OCI-LY1 (cell line): ENCODE results near the gene TMEM131.

Experiments
- H2AFZ ChIP-seq: fragments of 200-600 bp; sonication (generic), shearing (Covaris generic); 2 replicates; pipeline ENCODE4 v1.6.0; 2014; ENCODE audit warnings: antibody characterized with exemption, mild to moderate bottlenecking, low read length
- H3F3A ChIP-seq: fragments of 200-600 bp; sonication (generic), shearing (Covaris generic); 2 replicates; pipeline ENCODE4 v1.6.0; 2014; ENCODE audit warnings: mild to moderate bottlenecking, antibody characterized with exemption, low read length, moderate library complexity; ENCODE audit not compliant: insufficient read depth
- H3K27ac ChIP-seq: fragments of 200-600 bp; sonication (generic); 2 replicates; pipeline ENCODE4 v1.5.1; 2014; ENCODE audit warnings: low read length, mixed run types, mild to moderate bottlenecking, low read depth; ENCODE audit not compliant: poor library complexity, severe bottlenecking
- H3K27me3 ChIP-seq: fragments of 200-600 bp; sonication (generic); 2 replicates; pipeline ENCODE4 v1.6.0; 2014; ENCODE audit warnings: antibody characterized with exemption, mild to moderate bottlenecking, low read length, moderate library complexity; ENCODE audit not compliant: insufficient read depth
- H3K36me3 ChIP-seq: fragments of 200-600 bp; sonication (generic); 2 replicates; pipeline ENCODE4 v1.6.1; 2014; ENCODE audit warnings: mild to moderate bottlenecking, antibody characterized with exemption, low read length, moderate library complexity, mixed read lengths; ENCODE audit not compliant: insufficient read depth
- H3K4me1 ChIP-seq: fragments of 200-600 bp; sonication (generic); 2 replicates; pipeline ENCODE4 v1.5.1; 2014; ENCODE audit warnings: mild to moderate bottlenecking, low read length, moderate library complexity; ENCODE audit not compliant: insufficient read depth, severe bottlenecking
- H3K4me2 ChIP-seq: fragments of 200-600 bp; sonication (generic), shearing (Covaris generic); 2 replicates; pipeline ENCODE4 v1.6.1; 2014; ENCODE audit warnings: low read length
- H3K4me3 ChIP-seq: fragments of 200-600 bp; sonication (generic); 2 replicates; pipeline ENCODE4 v1.5.1; 2014; ENCODE audit warnings: low read length, low read depth, mild to moderate bottlenecking, mixed read lengths; ENCODE audit not compliant: poor library complexity, severe bottlenecking
- H3K79me2 ChIP-seq: fragments of 200-600 bp; shearing (Covaris generic); 2 replicates; pipeline ENCODE4 v1.6.1; 2016; ENCODE audit warnings: mixed run types, low read length, mixed read lengths; ENCODE audit not compliant: insufficient read depth
- H3K9ac ChIP-seq: fragments of 200-600 bp; sonication (generic), shearing (Covaris generic); 2 replicates; pipeline ENCODE4 v1.6.1; 2014; ENCODE audit warnings: mild to moderate bottlenecking, low read length, mixed read lengths
- H3K9me2 ChIP-seq: fragments of 200-600 bp; sonication (generic), shearing (Covaris generic); 2 replicates; pipeline ENCODE4 v1.6.1; 2014; ENCODE audit warnings: low read depth, mild to moderate bottlenecking, low read length, mixed read lengths
- H3K9me3 ChIP-seq: fragments of 200-600 bp; shearing (Covaris generic); 2 replicates; pipeline ENCODE4 v1.6.1; 2014; ENCODE audit warnings: low read length, mixed read lengths
- H4K20me1 ChIP-seq: fragments of 200-600 bp; sonication (generic), shearing (Covaris generic); 2 replicates; pipeline ENCODE4 v1.6.0; 2016; ENCODE audit warnings: mild to moderate bottlenecking, low read length; ENCODE audit not compliant: insufficient read depth
- EZH2 ChIP-seq: fragments of 200-600 bp; sonication (generic), shearing (Covaris generic); IDR thresholded peaks from 2 replicates; pipeline ENCODE4 v1.8.0; 2017; ENCODE audit warnings: borderline replicate concordance, mixed run types, mild to moderate bottlenecking, antibody characterized with exemption, low read length, moderate library complexity, mixed read lengths
- TF ChIP-seq, protein P1 (sequence below): fragments of 200-600 bp; sonication (generic), shearing (Covaris generic); IDR thresholded peaks from 2 replicates; pipeline ENCODE4 v1.5.1; 2017; ENCODE audit warnings: mild to moderate bottlenecking, antibody characterized with exemption, low read length, moderate library complexity, mixed read lengths

The TMEM131 gene

DNA sequence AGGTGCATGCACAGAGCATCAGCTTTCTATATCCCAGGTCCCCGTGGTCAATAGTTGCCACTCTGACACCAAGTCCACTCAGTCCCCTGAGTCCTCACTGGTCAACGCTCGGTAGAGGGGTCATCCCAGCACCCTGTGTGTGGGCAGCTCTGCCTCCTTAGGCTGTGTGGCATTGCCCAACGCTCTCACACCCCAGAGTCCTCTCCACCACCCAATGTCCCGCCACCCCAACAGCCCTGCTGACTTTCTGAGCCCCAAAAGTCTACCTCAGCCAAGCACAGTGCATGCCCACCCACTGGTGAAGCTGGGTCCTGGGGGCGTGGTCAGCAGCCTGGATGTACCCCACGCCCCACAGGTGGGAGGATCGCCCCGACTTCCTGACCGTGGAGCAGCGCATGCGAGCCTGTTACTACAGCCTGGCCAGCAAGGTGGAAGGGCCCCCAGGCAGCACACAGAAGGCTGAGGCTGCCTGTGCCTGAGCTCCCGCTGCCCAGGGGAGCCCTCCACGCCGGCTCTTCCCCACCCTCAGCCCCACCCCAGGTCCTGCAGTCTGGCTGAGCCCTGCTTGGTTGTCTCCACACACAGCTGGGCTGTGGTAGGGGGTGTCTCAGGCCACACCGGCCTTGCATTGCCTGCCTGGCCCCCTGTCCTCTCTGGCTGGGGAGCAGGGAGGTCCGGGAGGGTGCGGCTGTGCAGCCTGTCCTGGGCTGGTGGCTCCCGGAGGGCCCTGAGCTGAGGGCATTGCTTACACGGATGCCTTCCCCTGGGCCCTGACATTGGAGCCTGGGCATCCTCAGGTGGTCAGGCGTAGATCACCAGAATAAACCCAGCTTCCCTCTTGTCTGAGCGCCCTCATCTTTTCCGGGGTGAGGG, 256.5 kb downstream of the TMEM131 start:
- Histone ChIP-seq H3K27ac (no peak overlapping the region), H3K79me2 (no peaks in the 10 kb centered on the region), H3K4me1 (no peaks in the 10 kb centered on the region), H3K9me2 (no peaks in the 10 kb centered on the region), H2AFZ (no peak overlapping the region), H3F3A (no peaks in the 10 kb centered on the region), H3K9me3 (no peaks in the 10 kb centered on the region), H3K36me3 (no peaks in the 10 kb centered on the region), H3K27me3 (no peaks in the 10 kb centered on the region), H3K9ac (no peak overlapping the region), H3K4me2 (no peak overlapping the region), H3K4me3 (no peak overlapping the region), H4K20me1 (no peaks in the 10 kb centered on the region)
- TF ChIP-seq, protein P1, sequence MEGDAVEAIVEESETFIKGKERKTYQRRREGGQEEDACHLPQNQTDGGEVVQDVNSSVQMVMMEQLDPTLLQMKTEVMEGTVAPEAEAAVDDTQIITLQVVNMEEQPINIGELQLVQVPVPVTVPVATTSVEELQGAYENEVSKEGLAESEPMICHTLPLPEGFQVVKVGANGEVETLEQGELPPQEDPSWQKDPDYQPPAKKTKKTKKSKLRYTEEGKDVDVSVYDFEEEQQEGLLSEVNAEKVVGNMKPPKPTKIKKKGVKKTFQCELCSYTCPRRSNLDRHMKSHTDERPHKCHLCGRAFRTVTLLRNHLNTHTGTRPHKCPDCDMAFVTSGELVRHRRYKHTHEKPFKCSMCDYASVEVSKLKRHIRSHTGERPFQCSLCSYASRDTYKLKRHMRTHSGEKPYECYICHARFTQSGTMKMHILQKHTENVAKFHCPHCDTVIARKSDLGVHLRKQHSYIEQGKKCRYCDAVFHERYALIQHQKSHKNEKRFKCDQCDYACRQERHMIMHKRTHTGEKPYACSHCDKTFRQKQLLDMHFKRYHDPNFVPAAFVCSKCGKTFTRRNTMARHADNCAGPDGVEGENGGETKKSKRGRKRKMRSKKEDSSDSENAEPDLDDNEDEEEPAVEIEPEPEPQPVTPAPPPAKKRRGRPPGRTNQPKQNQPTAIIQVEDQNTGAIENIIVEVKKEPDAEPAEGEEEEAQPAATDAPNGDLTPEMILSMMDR: no peak
- TF ChIP-seq EZH2: no peak

DNA sequence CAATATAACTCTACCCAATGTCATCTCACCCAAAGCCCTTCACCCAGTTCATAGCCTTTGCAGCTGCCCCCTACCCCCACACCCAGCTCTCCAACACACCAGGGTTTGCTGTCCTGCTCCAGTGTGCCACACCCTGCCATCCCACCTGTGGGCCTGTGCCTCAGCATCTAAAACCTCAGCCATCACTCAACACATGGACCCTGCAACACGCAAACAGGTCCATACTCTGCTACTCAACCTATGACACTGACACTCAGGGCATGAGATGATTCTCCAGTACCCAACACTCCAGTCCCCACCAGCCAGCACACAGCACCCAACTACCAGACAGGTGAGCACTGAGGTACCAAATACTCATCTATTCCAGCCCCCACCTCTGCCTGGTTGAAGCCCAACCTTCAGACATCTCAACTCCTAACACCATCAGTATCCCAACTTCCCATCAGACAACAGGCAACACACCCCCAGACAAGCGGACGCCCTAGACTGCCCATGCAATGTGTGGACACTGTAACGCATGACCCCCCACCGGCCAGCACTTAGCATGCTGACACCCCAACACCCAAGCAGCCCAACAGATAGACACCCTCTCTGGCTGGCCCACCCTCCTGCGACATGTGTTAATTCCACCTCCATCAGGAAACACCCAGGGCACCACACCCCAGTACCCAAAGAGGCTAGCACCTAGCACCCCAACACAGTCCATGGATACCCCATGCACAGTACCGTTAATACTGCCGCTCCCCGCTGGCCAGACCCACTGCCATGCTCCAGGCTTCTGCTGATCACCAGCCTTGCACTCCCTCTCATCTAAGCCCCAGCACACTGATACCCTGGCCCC, 257.3 kb downstream of the TMEM131 start:
- no peak for TF ChIP-seq EZH2
- TF ChIP-seq, protein P1: no peak
- no peaks in the 10 kb centered on the region for H3K9me2 ChIP-seq
- no peaks in the 10 kb centered on the region for H3K79me2 ChIP-seq
- H3K4me3 ChIP-seq: no peak overlapping the region
- H3K27me3 ChIP-seq: no peaks in the 10 kb centered on the region
- H3K4me2 ChIP-seq: no peak overlapping the region
- no peaks in the 10 kb centered on the region for H3K36me3 ChIP-seq
- no peaks in the 10 kb centered on the region for H3K4me1 ChIP-seq
- H4K20me1 ChIP-seq: no peaks in the 10 kb centered on the region
- H3K9me3 ChIP-seq: no peaks in the 10 kb centered on the region
- no peak overlapping the region for H3K9ac ChIP-seq
- no peaks in the 10 kb centered on the region for H3F3A ChIP-seq
- H2AFZ ChIP-seq: no peak overlapping the region
- no peak overlapping the region for H3K27ac ChIP-seq

DNA sequence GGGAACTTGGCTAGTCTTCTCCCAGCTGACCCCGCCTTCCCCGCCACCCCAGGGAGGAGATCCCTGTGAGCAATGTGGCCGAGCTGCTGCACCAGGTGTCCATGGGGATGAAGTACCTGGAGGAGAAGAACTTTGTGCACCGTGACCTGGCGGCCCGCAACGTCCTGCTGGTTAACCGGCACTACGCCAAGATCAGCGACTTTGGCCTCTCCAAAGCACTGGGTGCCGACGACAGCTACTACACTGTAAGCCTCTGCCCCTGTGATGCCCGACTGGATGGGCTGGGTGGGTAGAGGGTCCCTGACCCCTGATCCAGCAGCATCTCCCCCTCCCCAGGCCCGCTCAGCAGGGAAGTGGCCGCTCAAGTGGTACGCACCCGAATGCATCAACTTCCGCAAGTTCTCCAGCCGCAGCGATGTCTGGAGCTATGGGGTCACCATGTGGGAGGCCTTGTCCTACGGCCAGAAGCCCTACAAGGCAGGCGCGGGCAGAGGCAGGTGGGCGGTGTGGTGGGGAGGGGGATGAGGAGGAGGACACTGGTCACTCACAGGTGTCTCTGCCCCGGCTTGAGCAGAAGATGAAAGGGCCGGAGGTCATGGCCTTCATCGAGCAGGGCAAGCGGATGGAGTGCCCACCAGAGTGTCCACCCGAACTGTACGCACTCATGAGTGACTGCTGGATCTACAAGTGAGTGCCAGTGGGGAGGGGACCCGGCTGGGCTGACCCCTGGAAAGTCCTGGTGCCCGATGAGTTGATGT, 258.1 kb downstream of the TMEM131 start:
- no peaks in the 10 kb centered on the region for H3K36me3 ChIP-seq
- no peaks in the 10 kb centered on the region for H3K9me3 ChIP-seq
- H3K4me1 ChIP-seq: no peaks in the 10 kb centered on the region
- TF ChIP-seq, protein P1: no peak
- TF ChIP-seq EZH2: no peak
- H3K79me2 ChIP-seq: no peaks in the 10 kb centered on the region
- H3K9me2 ChIP-seq: no peaks in the 10 kb centered on the region
- H3K9ac ChIP-seq: no peak overlapping the region
- H3K4me2 ChIP-seq: no peak overlapping the region
- no peaks in the 10 kb centered on the region for H3F3A ChIP-seq
- no peaks in the 10 kb centered on the region for H4K20me1 ChIP-seq
- no peak overlapping the region for H3K4me3 ChIP-seq
- no peak overlapping the region for H3K27ac ChIP-seq
- H3K27me3 ChIP-seq: no peaks in the 10 kb centered on the region
- no peak overlapping the region for H2AFZ ChIP-seq
